ENCODE results near the gene BEX4.

The BEX4 gene

GRCh38 chrX:103236296-103236695 is 21.4 kb downstream of the BEX4 start:
- Histone ChIP-seq H4K20me1 (no peaks in the 10 kb centered on the region), H3K27ac (no peak overlapping the region), H3K4me2 (no peak overlapping the region), H3K9me3 (replicated peaks in 1 of 11) (no peaks in the 10 kb centered on the region), H3K4me1 (no peaks in the 10 kb centered on the region), H3K4me3 (no peak overlapping the region), H3K36me3 (no peaks in the 10 kb centered on the region), H3K9ac (no peak overlapping the region), H3K27me3 (no peaks in the 10 kb centered on the region)
- no peak for TF ChIP-seq Cebpa-rat (IDR thresholded peaks at IDR 0.05)

DNA sequence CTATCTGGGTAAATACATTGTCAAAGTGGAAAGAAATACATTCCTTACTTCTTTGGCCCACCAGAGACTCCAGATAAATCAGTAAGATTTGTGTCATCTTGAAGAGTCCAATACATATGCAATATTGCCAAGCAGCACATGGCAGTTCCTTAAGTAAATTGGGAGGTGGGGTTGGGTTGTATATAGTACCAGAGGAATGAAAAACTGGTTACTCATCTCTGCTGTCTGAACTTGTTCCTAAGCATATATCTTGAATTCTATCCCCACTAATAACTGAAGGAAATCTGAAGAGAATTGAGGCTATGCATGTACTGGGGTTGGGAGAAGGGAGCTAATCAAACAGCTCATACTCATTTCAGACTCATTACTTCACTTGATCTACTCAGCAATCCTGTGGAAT is 25.2 kb downstream of the BEX4 start:
- H3K9ac ChIP-seq, result no peak overlapping the region
- H3K27ac ChIP-seq, result no peak overlapping the region
- H3K4me2 ChIP-seq, result no peak overlapping the region
- no peaks in the 10 kb centered on the region for H3K27me3 ChIP-seq
- H3K9me3 ChIP-seq (replicated peaks in 1 of 11), result no peaks in the 10 kb centered on the region
- H4K20me1 ChIP-seq, result no peaks in the 10 kb centered on the region
- TF ChIP-seq Cebpa-rat (IDR thresholded peaks at IDR 0.05), result no peak
- H3K4me1 ChIP-seq, result no peaks in the 10 kb centered on the region
- no peaks in the 10 kb centered on the region for H3K36me3 ChIP-seq
- no peak overlapping the region for H3K4me3 ChIP-seq

DNA sequence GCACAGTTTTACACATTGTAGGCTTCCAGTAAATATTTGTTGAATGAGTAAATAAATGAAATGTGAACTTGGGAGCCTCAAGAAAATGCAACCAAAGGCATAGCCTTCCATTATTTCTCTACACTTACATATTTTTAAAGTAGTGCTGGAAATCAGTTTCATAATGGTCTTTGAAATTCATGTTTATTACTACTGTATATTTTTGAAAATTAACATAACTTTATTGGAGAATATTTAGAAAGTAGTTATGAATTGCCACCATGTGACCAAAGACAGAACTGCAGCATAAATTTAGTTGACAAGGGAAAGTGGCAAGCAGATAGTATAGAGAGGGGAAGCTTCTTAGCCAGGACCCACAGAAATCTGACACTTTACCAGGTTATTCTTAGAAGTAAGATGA is 33.6 kb downstream of the BEX4 start:
- peaks cover 0 to 10% (median 0%) of the 10 kb centered on the region in 11 experiments; a peak in 3 of 22 replicates for H4K20me1 ChIP-seq
- no peak overlapping the region for H3K4me2 ChIP-seq
- no peak overlapping the region for H3K9ac ChIP-seq
- peaks cover 0 to 9% (median 0%) of the 10 kb centered on the region in 11 experiments; a peak in 6 of 22 replicates for H3K36me3 ChIP-seq
- no peaks in the 10 kb centered on the region for H3K9me3 ChIP-seq (replicated peaks in 1 of 11)
- no peak overlapping the region for H3K4me3 ChIP-seq
- peaks cover 0 to 10% (median 0%) of the 10 kb centered on the region in 11 experiments; a peak in 5 of 22 replicates for H3K27me3 ChIP-seq
- no peak for TF ChIP-seq Cebpa-rat (IDR thresholded peaks at IDR 0.05)
- H3K4me1 ChIP-seq, result peaks cover 0 to 11% (median 3%) of the 10 kb centered on the region in 10 experiments; a peak in 4 of 20 replicates
- no peak overlapping the region for H3K27ac ChIP-seq

DNA sequence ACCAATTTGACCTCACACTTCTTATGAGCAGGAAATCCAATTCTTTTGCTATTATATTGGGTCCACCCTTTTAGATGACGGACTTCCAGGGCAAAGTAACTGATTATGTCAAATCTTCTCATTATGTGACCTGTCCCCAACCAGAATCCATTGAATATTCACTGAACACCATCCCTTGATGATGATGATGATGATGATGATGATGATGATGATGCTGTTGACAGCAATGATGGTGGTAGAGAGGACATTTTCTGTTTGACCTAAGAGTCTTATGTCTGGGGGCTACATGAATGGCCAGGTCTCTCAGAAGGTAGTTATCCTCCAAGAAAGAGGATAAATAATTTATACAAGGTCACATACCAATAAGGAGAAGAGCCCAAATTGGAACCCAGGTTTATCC is 34.9 kb downstream of the BEX4 start:
- no peak overlapping the region for H3K27ac ChIP-seq
- H4K20me1 ChIP-seq, result peaks cover 0 to 10% (median 0%) of the 10 kb centered on the region in 11 experiments; a peak in 3 of 22 replicates
- H3K4me3 ChIP-seq, result no peak overlapping the region
- peaks cover 0 to 18% (median 0%) of the 10 kb centered on the region in 11 experiments; a peak in 7 of 22 replicates for H3K27me3 ChIP-seq
- H3K4me1 ChIP-seq, result peaks cover 0 to 11% (median 5%) of the 10 kb centered on the region in 10 experiments; a peak in 4 of 20 replicates
- no peak overlapping the region for H3K4me2 ChIP-seq
- H3K36me3 ChIP-seq, result peaks cover 0 to 9% (median 0%) of the 10 kb centered on the region in 11 experiments; a peak in 6 of 22 replicates
- no peak overlapping the region for H3K9ac ChIP-seq
- H3K9me3 ChIP-seq (replicated peaks in 1 of 11), result no peaks in the 10 kb centered on the region
- TF ChIP-seq Cebpa-rat (IDR thresholded peaks at IDR 0.05), result no peak

DNA sequence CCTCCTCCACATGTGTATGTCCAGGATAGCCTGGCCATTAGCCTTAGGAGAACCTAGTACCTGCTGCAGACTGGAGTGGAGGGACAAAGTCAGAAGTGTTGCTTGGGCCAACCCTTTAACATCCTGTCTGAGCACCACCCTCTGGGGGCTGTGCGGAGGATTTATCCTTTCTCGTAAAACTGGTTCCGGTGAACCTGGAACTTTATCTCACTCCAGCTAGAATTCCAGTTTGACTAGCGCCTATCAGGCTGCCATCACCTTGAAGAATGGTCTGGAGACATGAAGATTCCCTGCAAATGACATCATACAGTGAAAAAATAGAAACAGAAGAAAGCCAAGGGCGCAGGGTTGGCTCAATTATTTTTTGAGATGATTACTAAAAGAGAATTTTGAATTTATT is 36.1 kb downstream of the BEX4 start:
- Histone ChIP-seq H3K4me3 (no peak overlapping the region), H3K4me2 (no peak overlapping the region), H3K9ac (no peak overlapping the region), H3K27ac (no peak overlapping the region), H3K36me3 (peaks cover 0 to 9% (median 0%) of the 10 kb centered on the region in 11 experiments; a peak in 6 of 22 replicates), H4K20me1 (peaks cover 0 to 10% (median 0%) of the 10 kb centered on the region in 11 experiments; a peak in 3 of 22 replicates), H3K9me3 (replicated peaks in 1 of 11) (no peaks in the 10 kb centered on the region), H3K4me1 (peaks cover 0 to 11% (median 6%) of the 10 kb centered on the region in 10 experiments; a peak in 4 of 20 replicates), H3K27me3 (peaks cover 0 to 20% (median 0%) of the 10 kb centered on the region in 11 experiments; a peak in 7 of 22 replicates)
- TF ChIP-seq Cebpa-rat (IDR thresholded peaks at IDR 0.05), result no peak

DNA sequence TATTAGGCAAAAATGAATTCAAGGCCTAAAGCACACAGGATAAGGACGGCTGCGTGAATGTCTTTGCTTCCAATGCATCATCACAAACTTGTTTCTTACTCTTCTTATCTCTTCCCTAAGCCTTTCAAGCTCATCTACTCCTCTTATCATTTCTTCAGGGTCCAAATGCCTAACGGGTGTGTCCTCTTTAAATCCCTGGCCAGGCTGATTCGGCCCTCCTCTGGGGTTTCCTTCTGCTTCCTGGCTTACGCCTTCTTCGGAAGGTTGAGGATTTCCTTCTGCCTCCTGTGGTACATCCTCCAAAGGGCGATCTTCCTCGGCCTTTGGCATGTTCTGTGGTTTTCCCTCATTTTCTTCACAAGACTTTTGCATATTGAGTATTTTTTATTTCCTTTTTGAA is 38.7 kb downstream of the BEX4 start:
- H3K9me3 ChIP-seq (replicated peaks in 1 of 11), result no peaks in the 10 kb centered on the region
- peak overlapping the region in 10 of 11 experiments; percentile 52 to 82 (median 73); a peak in 19 of 22 replicates for H3K27ac ChIP-seq
- peak overlapping the region; percentile 49 to 86 (median 67) for H3K4me2 ChIP-seq
- H3K27me3 ChIP-seq, result peaks cover 0 to 20% (median 0%) of the 10 kb centered on the region in 11 experiments; a peak in 7 of 22 replicates
- peak overlapping the region; percentile 56 to 85 (median 73) for H3K4me3 ChIP-seq
- TF ChIP-seq Cebpa-rat (IDR thresholded peaks at IDR 0.05), result no peak
- peaks cover 0 to 11% (median 6%) of the 10 kb centered on the region in 10 experiments; a peak in 4 of 20 replicates for H3K4me1 ChIP-seq
- H3K36me3 ChIP-seq, result peaks cover 0 to 9% (median 0%) of the 10 kb centered on the region in 11 experiments; a peak in 6 of 22 replicates
- peak overlapping the region; percentile 70 to 81 (median 77); a peak in 21 of 22 replicates for H3K9ac ChIP-seq
- peaks cover 0 to 10% (median 0%) of the 10 kb centered on the region in 11 experiments; a peak in 3 of 22 replicates for H4K20me1 ChIP-seq

GRCh38 chrX:103254171-103254824 is 39.4 kb downstream of the BEX4 start:
- Histone ChIP-seq H3K27me3 (peaks cover 0 to 20% (median 0%) of the 10 kb centered on the region in 11 experiments; a peak in 8 of 22 replicates), H3K9ac (peak overlapping the region; percentile 70 to 81 (median 77)), H3K4me1 (peaks cover 0 to 11% (median 6%) of the 10 kb centered on the region in 10 experiments; a peak in 4 of 20 replicates), H3K4me3 (peak overlapping the region; percentile 56 to 85 (median 73)), H3K36me3 (peaks cover 0 to 9% (median 0%) of the 10 kb centered on the region in 11 experiments; a peak in 6 of 22 replicates), H3K4me2 (peak overlapping the region; percentile 49 to 86 (median 67)), H4K20me1 (peaks cover 0 to 10% (median 0%) of the 10 kb centered on the region in 11 experiments; a peak in 3 of 22 replicates), H3K27ac (peak overlapping the region; percentile 22 to 82 (median 73); a peak in 21 of 22 replicates), H3K9me3 (replicated peaks in 1 of 11) (no peaks in the 10 kb centered on the region)
- TF ChIP-seq Cebpa-rat (IDR thresholded peaks at IDR 0.05), result no peak

DNA sequence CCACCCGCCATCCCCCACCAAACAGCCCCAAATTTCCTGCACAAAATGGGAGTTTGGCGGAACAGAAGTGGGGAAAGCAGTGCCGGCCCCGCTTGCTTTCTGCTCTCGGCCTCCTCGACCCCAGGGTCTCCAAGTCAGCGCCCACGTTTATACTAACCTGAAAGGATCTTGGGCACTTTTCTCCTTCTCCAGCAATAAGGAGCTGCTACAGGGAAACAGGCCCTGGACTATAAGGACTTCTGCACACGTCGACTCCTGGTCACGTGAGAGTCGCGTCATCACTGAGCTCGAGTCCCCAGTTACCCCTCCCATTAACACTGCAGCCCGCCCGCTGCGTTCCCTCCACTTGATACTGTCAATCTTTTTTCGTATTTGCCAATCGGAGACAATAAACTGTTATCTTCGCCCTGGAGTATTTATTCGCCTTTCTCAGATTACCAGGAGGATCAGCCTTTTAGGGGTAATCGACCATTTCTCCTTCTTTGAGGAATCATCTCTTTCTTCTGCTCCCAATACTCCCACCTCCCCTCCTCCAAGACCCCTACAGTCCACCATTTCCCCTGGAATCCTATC is 40.1 kb downstream of the BEX4 start, which contains the start of gene TCEAL8:
TCEAL8 (minus strand) TSS at position 235 of the 573 bp plus-strand sequence. CDS start 1,176 bp downstream, outside the sequence.
- Histone ChIP-seq H3K9me3 (replicated peaks in 1 of 11) (no peaks in the 10 kb centered on the region), H3K27ac (peak within 1 kb of the TSS; percentile 22 to 82 (median 73); a peak in 21 of 22 replicates), H4K20me1 (peaks cover 0 to 10% (median 0%) of the 10 kb centered on the region in 11 experiments; a peak in 3 of 22 replicates), H3K27me3 (peaks cover 0 to 20% (median 0%) of the 10 kb centered on the region in 11 experiments; a peak in 8 of 22 replicates), H3K4me2 (peak within 1 kb of the TSS; percentile 49 to 86 (median 67)), H3K36me3 (peaks cover 0 to 9% (median 0%) of the 10 kb centered on the region in 11 experiments; a peak in 6 of 22 replicates), H3K4me1 (peaks cover 0 to 11% (median 6%) of the 10 kb centered on the region in 10 experiments; a peak in 4 of 20 replicates), H3K9ac (peak within 1 kb of the TSS; percentile 70 to 81 (median 77)), H3K4me3 (peak within 1 kb of the TSS; percentile 56 to 85 (median 73))
- TF ChIP-seq Cebpa-rat (IDR thresholded peaks at IDR 0.05), result no peak
